T-helper 2 cell treated with Interferon-gamma antibody and Interleukin-4, amounts not matched to agents 100 ng/mL and 5 ng/mL, for 36 hours (primary cell): ENCODE measurements around the gene ASGR2. TPM values are rescaled to one million over a fixed set of nuclear protein-coding genes. Genes with fewer than 3 reads are reported as not detected.
"Not testable (repeated sequence)": the region's sequence is repeated elsewhere in the genome, so short reads cannot be mapped to it uniquely, and the experiment has no call there.

Source experiments
- intact Hi-C: fragments of 100-400 bp; cut with micrococcal nuclease; formaldehyde crosslinking; loops from one replicate; pipeline ENCODE4 v1.15.1; 2023
- total RNA-seq: library from RNA; stranded (reverse); gene quantifications from 2 replicates; pipeline ENCODE4 v1.2.3, GENCODE V29; 2022

ASGR2 gene
- total RNA-seq, 1 donor from 2014 or later, result not detected

DNA sequence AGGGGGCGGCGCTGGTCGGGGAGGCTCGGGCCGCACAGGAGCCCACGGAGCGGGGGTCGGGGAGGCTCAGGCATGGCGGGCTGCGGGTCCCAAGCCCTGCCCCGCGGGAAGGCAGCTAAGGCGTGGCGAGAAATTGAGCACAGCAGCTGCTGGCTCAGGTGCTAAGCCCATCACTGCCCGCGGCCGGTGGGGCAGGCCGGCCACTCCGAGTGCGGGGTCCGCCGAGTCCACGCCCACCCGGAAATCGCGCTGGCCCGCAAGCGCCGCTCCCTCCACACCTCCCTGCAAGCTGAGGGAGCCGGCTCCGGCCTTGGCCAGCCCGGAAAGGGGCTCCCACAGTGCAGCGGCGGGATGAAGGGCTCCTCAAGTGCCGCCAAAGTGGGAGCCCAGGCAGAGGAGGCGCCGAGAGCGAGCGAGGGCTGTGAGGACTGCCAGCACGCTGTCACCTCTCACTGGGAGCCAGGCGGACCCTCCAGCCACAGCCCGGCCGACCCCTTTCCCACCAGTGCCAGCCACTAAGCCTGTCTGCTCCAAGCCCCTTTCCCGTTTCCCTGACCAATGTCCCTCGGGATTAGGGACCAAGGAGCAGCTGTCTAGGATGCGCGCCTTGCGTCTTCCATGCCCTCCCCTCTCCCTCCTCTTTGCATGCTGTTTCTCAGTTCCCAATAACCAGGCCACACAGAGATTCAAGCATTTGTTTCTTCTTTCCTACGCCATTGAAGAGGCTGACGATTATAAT lies 13.8 kb downstream of the ASGR2 start:
- intact Hi-C loops, result not testable (repeated sequence)

DNA sequence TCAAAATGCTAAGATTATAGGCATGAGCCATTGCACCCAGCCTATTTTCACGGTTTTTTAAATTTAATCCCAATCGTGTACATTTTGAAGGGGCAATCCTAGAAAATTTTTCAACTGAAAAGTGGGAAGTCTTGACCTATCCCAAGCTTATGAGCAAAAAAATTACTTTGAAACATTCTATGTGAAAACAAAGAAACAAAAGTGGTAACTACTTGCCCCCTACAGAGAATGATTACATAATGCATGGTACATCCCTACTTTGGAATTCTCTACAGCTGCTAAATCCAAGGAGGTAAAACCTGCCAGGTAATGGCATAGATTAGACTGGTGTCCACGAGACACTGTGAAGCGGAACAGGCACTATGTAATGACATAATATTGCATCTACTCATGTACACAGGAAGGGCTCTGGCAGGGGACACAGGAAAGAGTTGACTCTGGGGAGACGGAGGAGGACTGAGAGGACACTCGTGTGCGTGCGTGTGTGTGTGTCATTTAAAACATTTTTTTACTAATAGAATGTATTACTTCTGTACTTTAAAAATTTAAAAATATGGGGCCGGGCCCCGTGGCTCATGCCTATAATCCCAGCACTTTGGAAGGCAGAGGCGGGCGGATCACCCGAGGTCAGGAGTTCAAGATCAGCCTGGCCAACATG lies 15.7 kb downstream of the ASGR2 start:
- intact Hi-C loops, result no loop called here

DNA sequence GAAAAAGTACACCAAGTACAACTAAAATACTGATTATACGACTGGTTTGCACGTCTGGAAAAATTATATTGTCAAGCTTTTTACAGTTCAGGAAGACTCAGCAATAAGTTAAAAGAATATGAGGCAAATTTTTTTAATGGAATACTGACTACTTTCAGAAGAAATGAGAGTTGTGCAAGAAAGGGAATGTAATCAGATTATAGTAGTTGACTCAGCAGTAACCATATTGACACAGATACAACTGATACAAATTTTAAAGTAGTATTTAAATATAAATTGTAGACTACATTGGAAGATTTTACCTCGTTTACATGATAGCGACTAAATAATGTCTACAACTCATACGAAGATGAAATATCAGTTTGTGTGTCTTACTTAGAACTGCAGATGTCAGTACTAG lies 16.7 kb downstream of the ASGR2 start:
- intact Hi-C loops, result no loop called here

DNA sequence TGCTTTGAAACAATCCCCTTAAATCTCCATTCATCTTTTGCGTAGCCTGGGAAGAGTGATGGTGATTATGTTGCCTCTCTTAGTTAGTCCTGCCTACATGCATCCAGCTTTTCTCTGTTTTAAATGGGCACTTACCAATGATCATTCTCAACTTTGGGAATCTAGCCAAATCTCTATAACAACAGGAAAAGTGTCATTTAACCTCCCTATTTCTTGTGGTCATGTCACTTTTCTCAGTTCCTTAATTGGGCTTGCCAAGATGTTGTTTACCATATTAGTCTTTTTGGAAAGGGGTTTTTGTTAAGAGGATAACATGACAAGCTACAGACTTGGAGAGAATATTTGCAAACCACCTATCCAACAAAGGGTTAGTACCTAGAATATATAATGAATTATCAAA lies 19.0 kb downstream of the ASGR2 start:
- intact Hi-C loops, result no loop called here

DNA sequence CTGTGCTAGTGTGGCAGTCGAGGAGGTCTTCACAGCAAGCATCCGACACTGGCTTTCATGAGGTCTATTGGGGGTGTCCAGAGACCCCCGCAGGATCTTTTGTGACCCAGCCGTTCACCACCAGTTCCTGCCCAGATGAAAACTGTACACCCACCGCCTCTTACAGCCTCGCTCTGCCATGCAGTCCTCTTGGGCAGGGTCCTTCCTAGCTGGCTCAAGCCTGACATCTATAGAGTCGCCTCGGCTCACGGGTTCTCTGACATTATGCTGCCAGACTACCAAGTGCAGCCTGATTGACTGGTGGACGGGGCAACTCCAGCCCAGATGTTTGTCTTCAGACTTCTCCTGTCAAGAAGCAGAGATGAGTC lies 20.0 kb downstream of the ASGR2 start:
- intact Hi-C loops, result no loop called here

DNA sequence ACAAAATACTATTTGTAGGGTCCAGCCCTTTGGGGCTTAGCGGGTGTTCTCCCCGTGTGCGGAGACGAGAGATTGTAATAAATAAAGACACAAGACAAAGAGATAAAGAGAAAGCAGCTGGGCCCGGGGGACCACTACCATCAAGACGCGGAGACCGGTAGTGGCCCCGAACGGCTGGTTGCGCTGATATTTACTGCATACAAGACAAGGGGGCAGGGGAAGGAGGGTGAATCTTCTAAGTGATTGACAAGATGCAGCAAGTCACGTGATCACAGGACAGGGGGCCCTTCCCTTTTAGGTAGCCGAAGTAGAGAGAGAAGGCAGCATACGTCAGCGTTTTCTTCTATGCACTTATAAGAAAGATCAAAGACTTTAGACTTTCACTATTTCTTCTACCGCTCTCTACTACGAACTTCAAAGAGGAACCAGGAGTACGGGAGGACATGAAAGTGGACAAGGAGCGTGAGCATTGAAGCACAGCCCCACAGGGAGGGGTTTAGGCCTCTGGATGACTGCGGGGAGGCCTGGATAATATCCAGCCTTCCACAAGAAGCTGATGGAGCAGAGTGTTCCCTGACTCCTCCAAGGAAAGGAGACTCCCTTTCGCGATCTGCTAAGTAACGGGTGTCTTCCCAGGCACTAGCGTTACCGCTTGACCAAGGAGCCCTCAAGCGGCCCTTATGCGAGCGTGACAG lies 23.2 kb downstream of the ASGR2 start:
- intact Hi-C loops, result not testable (repeated sequence)

DNA sequence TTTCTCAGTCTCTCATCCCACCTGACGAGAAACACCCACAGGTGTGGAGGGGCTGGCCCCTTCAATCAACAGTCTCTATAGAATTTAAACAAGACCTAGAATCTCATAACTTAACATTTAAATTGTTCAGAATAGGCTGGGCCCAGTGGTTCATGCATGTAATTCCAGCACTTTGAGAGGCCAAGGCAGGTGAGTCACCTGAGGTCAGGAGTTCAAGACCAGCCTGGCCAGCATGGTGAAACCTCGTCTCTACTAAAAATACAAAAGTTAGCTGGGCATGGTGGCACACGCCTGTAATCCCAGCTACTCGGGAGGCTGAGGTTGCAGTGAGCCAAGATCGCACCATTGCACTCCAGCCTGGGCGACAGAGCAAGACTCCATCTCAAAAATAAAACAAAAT lies 25.1 kb downstream of the ASGR2 start:
- intact Hi-C loops, result not testable (repeated sequence)

DNA sequence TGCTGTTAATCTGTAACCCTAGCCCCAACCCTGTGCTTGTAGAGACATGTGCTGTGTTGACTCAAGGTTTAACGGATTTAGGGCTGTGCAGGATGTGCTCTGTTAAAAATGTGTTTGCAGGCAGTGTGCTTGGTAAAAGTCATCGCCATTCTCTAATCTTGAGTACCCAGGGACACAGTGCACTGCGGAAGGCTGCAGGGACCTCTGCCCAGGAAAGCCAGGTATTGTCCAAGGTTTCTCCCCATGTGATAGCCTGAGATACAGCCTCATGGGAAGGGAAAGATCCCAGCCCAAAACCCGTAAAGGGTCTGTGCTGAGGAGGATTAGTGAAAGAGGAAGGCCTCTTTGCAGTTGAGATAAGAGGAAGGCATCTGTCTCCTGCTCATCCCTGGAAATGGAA lies 26.2 kb downstream of the ASGR2 start:
- intact Hi-C loops, result not testable (repeated sequence)

DNA sequence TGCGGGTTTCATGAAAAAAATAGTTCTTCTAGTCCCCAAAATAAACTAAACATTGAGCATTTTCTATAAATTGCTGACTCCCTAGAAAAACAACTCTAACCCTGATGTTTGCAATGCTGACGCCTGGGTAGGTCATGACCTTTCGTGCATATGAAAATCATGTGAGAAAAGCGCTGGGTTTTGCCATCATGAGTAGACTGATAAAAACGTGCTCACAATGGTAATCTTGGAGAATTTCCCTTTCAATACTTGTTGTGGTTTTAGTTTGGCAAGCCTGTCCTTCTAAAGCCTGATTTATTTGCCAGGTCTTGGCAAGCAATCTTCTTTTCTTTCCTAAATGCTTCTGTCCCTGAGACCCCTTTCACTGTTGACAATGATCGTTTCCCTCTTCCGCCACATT lies 30.5 kb downstream of the ASGR2 start:
- intact Hi-C loops, result no loop called here

DNA sequence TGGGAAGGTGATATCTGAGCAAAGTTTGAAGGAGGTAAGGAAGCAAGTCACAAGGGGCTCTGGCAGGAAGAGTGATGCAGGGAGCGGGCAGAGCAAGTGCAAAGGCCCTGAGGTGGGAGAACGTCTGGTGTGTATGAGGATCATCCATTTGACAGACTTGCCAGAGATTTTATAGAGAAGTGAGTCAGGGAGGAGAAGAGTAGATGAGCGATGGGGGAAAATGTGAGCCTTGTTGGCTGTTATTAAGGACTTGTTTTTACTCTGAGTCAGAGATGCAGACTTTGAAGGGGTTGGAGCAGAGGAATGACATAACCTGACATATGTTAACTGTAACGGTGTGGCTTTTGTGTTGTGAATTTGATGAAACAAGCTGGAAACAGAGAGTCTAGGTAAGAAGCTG lies 31.0 kb downstream of the ASGR2 start:
- intact Hi-C loops, result no loop called here

DNA sequence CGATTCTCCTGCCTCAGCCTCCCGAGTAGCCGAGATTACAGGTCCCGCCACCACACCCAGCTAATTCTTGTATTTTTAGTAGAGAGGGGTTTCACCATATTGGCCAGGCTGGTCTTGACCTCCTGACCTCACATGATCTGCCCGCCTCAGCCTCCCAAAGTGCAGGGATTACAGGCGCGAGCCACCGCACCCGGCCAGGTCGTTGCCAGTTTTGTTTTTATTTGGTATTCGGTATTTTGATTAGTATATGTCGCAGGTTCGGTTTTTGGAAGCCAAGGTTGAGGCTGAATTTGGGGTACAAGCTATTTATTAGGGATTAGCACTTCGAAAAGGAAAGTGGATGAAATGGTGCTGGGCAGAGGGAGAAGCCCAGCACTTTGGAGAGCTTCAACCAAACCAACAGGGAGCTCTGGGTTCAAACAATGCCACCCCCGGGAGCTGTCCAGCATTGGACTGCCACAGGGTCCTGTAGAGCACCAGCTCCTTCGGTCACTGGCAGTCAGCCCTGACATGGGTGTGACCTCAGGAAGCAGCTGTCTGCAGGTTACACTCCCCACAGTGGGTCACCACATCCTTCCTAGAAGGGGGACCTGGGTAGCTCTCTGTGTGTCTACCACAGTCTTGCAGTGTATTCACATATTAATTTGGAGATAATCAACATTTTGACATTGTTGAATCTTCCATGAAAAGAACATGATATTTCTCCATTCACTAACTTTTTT lies 33.1 kb downstream of the ASGR2 start:
- intact Hi-C loops, result no loop called here

DNA sequence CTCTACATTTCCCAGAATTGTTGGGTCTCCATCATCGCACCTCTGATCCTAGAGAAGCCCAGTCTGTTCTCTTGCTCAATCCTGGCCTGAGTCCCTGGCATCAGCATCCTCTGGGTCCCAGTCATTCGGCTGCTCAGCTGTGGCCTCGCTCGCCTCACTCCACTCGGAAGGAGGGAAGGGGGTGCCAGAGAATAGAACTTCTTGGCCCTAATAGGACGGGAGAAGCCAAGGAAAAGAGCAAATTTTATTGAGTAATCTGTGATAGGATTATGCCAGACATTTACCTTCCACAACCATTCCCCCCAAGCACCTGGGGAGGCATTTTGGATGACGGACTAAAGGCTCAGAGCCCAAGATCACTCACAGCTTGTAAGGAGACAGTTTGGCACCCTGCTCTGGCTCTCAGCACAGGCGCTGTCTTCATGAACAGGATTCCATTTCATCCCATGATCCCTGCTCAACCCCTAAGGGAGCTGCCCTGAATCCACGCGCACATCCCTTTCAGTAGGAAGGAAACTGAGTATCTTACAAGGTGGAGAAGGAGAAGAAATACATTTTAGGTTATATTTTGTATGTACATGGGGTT lies 34.1 kb downstream of the ASGR2 start:
- intact Hi-C loops, result no loop called here

DNA sequence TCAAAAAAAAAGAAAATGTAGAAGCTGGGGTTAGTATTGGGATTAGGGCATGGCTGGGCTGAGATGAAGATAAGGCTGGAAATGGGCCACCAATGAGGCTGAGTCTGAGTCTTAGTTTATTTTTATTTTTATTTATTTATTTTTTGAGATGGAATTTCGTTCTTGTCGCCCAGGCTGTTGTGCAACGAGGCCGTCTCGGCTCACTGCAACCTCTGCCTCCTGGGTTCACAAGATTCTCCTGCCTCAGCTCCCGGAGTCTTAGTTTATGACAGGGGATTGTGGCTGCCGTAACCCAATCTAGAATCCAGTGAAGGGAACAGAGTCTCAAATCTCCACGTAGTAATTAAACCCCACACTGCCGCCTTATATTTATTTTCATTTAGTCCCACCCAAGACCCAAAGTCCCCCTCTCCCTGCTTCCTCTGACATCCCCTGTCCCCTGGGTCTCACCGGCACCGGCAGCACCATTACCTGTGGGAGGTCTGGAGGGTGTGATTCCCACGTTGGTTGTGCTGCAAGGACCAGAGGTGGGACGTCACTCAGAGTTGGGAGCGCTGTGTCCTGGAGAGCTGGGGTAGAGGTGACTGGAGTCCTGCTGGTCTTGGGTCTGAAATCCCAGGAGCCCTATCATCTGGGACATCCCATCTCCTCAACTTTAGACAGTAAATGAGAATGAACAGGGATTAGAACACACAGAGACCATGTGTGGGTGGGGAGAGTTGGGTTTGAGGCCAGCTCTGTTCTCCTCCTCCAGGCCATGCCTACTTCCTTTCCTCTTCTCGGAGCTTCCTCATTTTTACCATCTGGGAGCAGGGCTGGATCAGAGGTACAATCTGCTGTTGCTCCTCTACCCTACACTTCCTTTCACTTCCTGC lies 34.8 kb downstream of the ASGR2 start, which contains the start of gene CLEC10A:
CLEC10A (minus strand) TSS at position 671 of the 875 bp plus-strand sequence. CDS start 1,439 bp downstream, outside the sequence.
- intact Hi-C loops, result no loop called here

DNA sequence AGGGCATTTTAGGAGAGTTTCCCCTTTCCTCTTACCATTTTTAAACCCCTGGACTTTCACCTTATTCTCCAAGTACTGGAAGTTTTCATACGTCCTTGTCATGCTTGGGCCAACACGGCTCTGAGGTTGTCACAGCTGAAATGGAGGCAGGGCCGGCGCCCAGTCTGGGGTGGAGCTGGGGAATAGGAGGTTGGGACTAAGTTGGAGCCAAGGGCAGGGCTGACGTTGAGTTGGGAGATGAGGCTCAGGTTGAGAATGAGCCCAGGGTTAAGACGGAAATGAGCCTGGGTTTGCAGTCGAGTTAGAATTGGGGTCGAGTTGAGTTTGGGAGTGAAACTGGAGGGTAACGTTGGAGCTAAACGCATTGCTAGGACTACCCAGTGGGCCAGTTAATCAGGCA lies 35.9 kb downstream of the ASGR2 start:
- intact Hi-C loops, result no loop called here

DNA sequence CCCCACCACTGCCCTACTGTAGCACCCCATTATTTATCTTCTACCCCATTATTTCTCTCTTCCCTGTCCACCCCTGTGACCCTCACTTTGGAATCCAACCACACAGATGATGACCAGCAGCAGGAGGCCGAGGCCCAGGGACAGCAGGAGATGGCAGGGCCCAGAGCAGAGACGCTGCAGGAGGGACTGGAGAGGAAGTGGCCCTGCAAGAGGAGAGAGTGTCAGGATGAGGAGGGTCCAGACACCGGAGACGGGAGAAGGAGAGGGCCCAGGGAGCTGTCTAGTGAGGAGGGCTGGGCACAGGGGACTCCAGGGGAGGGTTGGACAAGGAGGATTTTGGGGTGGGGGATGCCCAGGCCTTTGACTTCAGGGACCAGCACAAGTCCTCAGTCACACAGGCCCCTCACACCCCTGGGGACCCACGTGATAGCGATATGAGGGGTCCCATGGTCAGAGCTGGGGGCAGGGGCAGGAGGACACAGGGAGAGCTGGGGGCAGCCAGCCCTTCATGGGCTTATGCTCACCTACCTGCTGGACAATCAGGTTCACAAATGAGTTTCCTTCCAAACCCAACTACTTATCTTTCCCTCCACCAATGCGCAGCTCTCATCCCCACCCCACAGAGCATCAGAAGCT lies 36.6 kb downstream of the ASGR2 start:
- intact Hi-C loops, result no loop called here

DNA sequence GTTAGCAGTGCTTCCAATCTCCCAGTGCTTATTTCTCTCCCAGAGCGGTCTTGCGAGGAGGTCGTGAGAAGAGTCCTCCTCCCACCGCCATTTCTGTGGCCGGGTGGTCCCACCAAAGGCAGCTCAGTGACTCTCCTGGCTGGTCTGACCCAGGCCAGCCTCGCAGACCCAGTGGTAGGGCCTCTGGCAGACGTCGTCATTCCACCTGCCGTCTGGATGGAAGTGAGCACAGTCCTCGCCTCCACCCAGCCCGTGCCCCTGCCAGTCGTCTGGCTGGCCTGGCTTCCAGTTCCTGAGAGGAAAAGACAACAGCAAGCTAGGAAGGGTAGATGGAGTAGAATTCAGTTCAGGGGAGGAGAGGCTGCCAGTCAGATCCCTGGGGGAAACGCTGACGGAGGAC lies 39.7 kb downstream of the ASGR2 start:
- intact Hi-C loops, result no loop called here

DNA sequence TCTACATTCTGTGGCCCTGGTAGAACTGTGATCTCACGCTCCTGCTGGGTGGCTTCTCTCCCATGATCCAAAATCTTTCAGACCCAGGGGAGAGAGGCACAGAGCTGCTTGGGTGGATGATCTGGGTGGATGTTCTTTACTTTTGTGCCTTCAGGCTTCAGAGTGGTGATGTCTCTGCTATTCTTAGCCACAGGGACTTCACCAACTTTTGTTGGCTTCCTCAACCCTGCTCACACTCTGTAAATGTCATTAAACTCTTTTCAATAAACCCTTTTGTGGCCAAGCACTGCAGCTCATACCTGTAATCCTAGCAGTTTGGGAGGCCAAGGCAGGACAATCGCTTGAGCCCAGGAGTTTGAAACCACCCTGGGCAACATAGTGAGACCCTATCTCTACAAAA lies 42.2 kb downstream of the ASGR2 start:
- intact Hi-C loops, result no loop called here

DNA sequence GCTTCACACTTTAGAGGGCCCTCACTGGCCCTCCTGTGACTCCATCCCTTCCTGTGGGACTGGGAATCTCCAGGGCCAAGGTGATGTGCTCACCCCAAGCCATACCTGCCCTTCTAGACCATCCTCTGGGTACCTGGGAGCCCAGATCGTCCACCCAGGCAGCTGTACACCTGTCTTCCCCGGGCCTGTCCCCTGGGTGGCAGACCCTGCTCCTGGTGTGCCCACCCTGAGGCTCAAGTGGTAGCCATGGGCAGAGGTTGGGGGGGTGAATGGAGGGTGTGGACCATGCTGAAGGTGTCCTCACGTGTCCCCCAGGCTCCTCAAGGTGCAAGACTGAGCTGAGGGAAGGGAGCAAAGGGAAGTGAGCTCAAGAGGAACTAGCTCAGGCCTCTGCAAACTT lies 43.9 kb downstream of the ASGR2 start:
- intact Hi-C loops, result no loop called here

DNA sequence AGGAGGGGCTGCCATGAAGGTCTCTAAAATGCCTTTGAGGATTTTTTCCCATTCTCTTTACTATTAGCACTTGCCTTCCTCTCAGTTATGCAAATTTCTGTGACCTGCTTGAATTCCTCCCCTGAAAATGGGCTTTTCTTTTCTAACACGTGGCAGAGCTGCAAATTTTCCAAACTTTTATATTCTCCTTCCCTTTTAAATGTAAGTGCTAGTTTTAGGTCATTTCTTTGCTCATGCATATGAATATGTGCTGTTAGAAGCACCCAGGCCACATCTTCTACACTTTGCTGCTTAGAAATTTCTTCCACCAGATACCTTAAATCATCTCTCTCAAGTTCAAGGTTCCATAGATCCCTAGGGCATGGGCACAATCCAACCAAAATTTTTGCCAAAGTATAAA lies 46.4 kb downstream of the ASGR2 start:
- intact Hi-C loops, result no loop called here

DNA sequence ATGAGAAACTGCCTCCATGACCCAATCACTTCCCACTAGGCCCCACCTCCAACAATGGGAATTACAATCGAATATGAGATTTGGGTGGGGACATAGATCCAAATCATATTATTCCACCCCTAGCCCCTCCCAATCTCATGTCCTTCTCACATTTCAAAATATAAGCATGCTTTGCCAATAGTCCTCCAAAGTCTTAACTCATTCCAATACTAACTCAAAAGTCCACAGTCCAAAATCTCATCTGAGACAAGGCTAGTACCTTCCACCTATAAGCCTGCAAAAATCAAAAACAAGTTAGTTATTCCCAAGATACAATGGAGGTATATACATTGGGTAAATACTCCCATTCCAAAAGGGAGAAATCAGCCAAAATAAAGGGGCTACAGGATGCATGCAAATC lies 47.4 kb downstream of the ASGR2 start:
- intact Hi-C loops, result no loop called here
